Heart right ventricle (tissue), 16 donors: Measurements from ENCODE around the gene FSD1. TPM values are rescaled to one million over a fixed set of nuclear protein-coding genes. Genes with fewer than 3 reads are reported as not detected.

Experiments used
- ATAC-seq, 8 donors: fragments of 200-7000 bp; cut with Tn5 transposase; one replicate each; pipeline ENCODE4 v1.9.1; 2020; ENCODE audit warnings: mild to moderate bottlenecking in 8 of 8, moderate library complexity in 8 of 8, moderate number of reproducible peaks in 1 of 8
- DNase-seq, 2 donors: peaks; one replicate each; pipeline ENCODE4 v3.0.0-alpha.2; 2020
- H3K27ac ChIP-seq, 10 donors: fragments of 200-600 bp; sonication (generic) in 2 of 10; one replicate each; pipeline versions ENCODE4 v1.5.0 to v1.8.0; 2020 to 2022; ENCODE audit warnings: mild to moderate bottlenecking in 3 of 10
- H3K27me3 ChIP-seq, 7 donors: fragments of 200-600 bp; one replicate each; pipeline ENCODE4 v1.8.0; 2021 to 2022; ENCODE audit warnings: mild to moderate bottlenecking in 2 of 7
- H3K36me3 ChIP-seq, 9 donors: fragments of 200-600 bp; sonication (generic) in 1 of 9; one replicate each; pipeline versions ENCODE4 v1.5.0 to v1.8.0; 2020 to 2022; ENCODE audit warnings: mild to moderate bottlenecking in 2 of 9
- H3K4me1 ChIP-seq, 9 donors: fragments of 200-600 bp; sonication (generic) in 1 of 9; one replicate each; pipeline versions ENCODE4 v1.5.0 to v1.8.0; 2020 to 2022; ENCODE audit warnings: mild to moderate bottlenecking in 4 of 9
- H3K4me3 ChIP-seq, 10 donors: fragments of 200-600 bp; sonication (generic) in 2 of 10; one replicate each; pipeline versions ENCODE4 v1.5.0 to v1.8.0; 2020 to 2022; ENCODE audit warnings: mild to moderate bottlenecking in 7 of 10, moderate library complexity in 2 of 10
- H3K9me3 ChIP-seq, 11 donors: fragments of 200-600 bp in 10 of 11; sonication (generic) in 2 of 11; one replicate each; pipeline versions ENCODE4 v1.5.0 to v1.8.0; 2013 to 2022; ENCODE audit warnings: mild to moderate bottlenecking in 2 of 11, control low read depth in 1 of 11, moderate library complexity in 1 of 11
- WGBS, 2 donors: extraction: QIAGEN DNeasy Blood & Tissue Kit; methylation state at CpG; one replicate each; pipeline ENCODE4 v1.1.7; 2013; ENCODE audit warnings: inconsistent platforms in 1 of 2; 5-methylcytosine and 5-hydroxymethylcytosine counted together
- intact Hi-C, 10 donors: fragments of 100-400 bp; cut with DNase I; formaldehyde crosslinking; loops; one replicate each; pipeline versions ENCODE4 v1.11.1 to v1.14.2; 2022
- long read RNA-seq, 3 donors: library from polyadenylated mRNA; unstranded; transcript quantifications; one replicate each; pipeline ENCODE4 v2.0.0, GENCODE V29; 2020 to 2021
- polyA plus RNA-seq, 2 donors: library from polyadenylated mRNA; stranded (reverse); fragments of 200-250 nt; gene quantifications; one replicate each; pipeline ENCODE4 v1.2.3, GENCODE V29; 2013
- total RNA-seq, 10 donors: library from RNA; stranded (reverse); fragmentation: NEBNext Ultra II Directional in 3 of 10; extraction: Animal tissue kit (Norgen Biotek cat#: 25700) in 3 of 10; gene quantifications; one replicate each; pipeline versions ENCODE4 v1.2.1 to v1.2.4, GENCODE V29; 2021 to 2023
- TF ChIP-seq, protein P1 (sequence below), 9 donors: fragments of 200-600 bp; sonication (generic) in 2 of 9; IDR thresholded peaks; one replicate each; pipeline versions ENCODE4 v1.5.0 to v1.8.0; 2021 to 2022; ENCODE audit warnings: antibody characterized with exemption in 9 of 9, mild to moderate bottlenecking in 5 of 9, moderate library complexity in 1 of 9
- donor health status: Arrhythmogenic right ventricular cardiomyopathy.
- donor health status: ischemic (EF 13 %, LVEDD 7.1; RV severe dilation, severe dysfunction).
- donor health status: healthy with polysubstance abuse.
- donor health status: DM: no; HTN: yes; CAD: no.
- donor health status: DM: no; HTN: no; CAD: no.
- donor health status: ischemic (EF 25% LVEDD 6.9; RV normal size, moderate dysfunction).
- donor health status: ischemic (EF 25% LVEDD 5.7; RV mildly dilated, moderate dysfunction).
- donor health status: healthy.
- donor health status: DM: yes; HTN: yes; CAD: no.
- donor health status: Ischemic cardiomyopathy.
- donor health status: ischemic (EF 35%, LVEDD 5.7; RV mildly dilated, moderate dysfunction).
- donor health status: nonischemic (EF 11% LVEDD 7.7; RV severe dilation, severe dysfunction).
- donor health status: DM: yes; HTN: yes; CAD: no.
- donor health status: PGD.
- donor health status: ischemic (EF 29% LVEDD 5.4; RV normal size, mild dysfunction).
- donor health status: nonischemic (EF 23%, LVEDD 6.1; RV moderate dilation, normal function).

The FSD1 gene
- total RNA-seq, result under 1 TPM in 1 of 10 donors, not detected in 9; 0.25 TPM
- under 1 TPM in 1 of 2 donors, not detected in 1; 0.10 TPM for polyA plus RNA-seq
- long read RNA-seq, donor 1, result 0 reads
- long read RNA-seq, donor 2, result 0 reads
- long read RNA-seq, donor 3, result 0 reads

DNA sequence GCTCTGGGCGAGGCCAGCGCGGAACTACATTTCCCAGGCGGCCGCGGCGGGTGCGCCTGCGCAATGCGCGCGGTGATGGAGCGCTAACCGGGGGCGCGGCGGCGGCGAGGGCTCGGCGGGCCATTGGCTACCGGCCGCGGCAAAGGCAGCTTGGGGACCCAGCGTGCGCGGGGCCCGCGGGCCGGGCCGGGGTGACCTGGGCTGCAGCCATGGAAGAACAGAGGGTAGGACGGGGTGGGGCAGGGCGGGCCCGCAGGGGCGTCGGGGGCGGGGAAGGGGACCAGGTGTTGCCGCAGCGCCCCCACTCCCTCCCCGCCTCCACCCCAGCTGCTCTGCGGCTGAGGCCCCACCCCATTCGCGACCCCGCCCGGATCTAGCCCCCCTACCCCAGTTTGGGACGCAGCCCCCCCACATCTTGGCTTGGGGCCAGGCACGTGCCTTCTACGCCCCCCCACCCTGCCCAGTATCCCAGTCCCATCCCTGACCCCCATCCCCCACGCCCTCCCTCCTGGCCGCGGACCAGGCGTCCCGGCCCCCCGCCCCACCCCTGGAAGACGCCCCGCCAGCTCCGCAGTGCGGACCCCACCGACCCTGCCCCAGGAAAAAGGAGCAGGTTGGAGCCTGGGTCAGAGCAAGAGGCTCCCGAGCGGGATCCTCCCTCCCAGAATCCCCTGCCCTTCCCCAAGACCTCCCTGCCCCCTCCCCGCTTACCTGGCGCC, at the start of gene FSD1:
Gene FSD1, plus strand, starts transcription at position 61 of the 719 bp plus-strand sequence. Its CDS starts 149 bp downstream, at position 210.
- TF ChIP-seq, protein P1, sequence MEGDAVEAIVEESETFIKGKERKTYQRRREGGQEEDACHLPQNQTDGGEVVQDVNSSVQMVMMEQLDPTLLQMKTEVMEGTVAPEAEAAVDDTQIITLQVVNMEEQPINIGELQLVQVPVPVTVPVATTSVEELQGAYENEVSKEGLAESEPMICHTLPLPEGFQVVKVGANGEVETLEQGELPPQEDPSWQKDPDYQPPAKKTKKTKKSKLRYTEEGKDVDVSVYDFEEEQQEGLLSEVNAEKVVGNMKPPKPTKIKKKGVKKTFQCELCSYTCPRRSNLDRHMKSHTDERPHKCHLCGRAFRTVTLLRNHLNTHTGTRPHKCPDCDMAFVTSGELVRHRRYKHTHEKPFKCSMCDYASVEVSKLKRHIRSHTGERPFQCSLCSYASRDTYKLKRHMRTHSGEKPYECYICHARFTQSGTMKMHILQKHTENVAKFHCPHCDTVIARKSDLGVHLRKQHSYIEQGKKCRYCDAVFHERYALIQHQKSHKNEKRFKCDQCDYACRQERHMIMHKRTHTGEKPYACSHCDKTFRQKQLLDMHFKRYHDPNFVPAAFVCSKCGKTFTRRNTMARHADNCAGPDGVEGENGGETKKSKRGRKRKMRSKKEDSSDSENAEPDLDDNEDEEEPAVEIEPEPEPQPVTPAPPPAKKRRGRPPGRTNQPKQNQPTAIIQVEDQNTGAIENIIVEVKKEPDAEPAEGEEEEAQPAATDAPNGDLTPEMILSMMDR (IDR thresholded peaks at IDR 0.05), result no peak
- H3K4me3 ChIP-seq, result peak within 1 kb of the TSS in 4 of 10 donors; percentile 11 to 36 (median 16)
- peak in 1 of 2 donors; percentile 35 for DNase-seq
- intact Hi-C loops, result no loop called here
- peaks cover 0 to 30% (median 23%) of the 10 kb centered on the region in 7 donors for H3K27me3 ChIP-seq
- WGBS, 2 donors, result 5% methylated on average over 33 to 63 of the region's 63 CpGs
- H3K36me3 ChIP-seq, result no peaks in the 10 kb centered on the region
- no peak within 1 kb of the TSS for H3K27ac ChIP-seq
- ATAC-seq, result peak in 2 of 8 donors; percentile 48 to 63
- H3K9me3 ChIP-seq, result no peaks in the 10 kb centered on the region
- peaks cover 0 to 6% (median 0%) of the 10 kb centered on the region in 9 donors for H3K4me1 ChIP-seq

DNA sequence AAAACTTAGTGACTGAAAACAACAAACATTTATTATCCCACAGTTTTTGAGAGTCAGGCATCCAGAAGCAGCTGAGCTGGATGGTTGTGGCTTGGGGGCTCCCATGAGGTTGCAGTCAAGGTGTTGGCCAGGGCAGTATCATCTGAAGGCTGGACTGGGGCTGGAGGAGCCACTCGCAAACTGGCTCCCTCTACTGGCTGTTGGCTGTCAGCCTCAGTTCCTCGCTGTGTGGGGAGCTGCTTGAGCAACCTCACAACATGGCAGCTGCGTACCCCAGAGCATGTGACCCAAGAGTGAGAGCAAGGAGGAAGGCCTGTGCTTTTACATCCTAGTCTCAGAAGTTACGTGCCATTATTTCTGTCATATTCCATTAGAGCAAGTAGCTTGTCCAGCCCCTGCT, 47.8 kb upstream of the FSD1 start:
- H3K4me3 ChIP-seq, result no peak overlapping the region
- intact Hi-C loops, result no loop called here
- ATAC-seq (no peak), DNase-seq (no peak)
- peaks cover 0 to 27% (median 6%) of the 10 kb centered on the region in 11 donors for H3K9me3 ChIP-seq
- peaks cover 4 to 100% (median 72%) of the 10 kb centered on the region in 9 donors for H3K36me3 ChIP-seq
- no peaks in the 10 kb centered on the region for H3K27me3 ChIP-seq
- H3K27ac ChIP-seq, result no peak overlapping the region
- no peaks in the 10 kb centered on the region for H3K4me1 ChIP-seq
- 96 to 99% methylated on average over 4 of the region's 4 CpGs for WGBS, 2 donors
- TF ChIP-seq, protein P1 (IDR thresholded peaks at IDR 0.05), result no peak

DNA sequence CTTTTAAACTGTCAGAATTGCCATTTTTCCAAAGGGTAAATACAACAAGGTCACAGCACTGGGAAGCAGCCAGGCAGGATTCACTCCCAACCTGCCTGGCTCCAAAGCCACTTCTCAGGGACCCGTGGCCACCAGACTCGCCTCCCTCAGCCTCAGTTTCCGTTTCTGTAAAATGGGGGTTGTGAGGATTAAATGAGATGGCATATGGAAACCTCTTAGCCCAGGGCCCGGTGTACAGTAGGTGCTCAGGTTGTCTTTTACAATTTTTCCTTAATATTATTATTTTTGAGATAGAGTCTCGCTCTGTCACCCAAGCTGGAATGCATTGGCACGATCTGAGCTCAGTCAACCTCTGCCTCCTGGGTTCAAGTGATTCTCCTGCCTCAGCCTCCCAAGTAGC, 47.4 kb upstream of the FSD1 start:
- no peak for DNase-seq
- intact Hi-C loops, result no loop called here

DNA sequence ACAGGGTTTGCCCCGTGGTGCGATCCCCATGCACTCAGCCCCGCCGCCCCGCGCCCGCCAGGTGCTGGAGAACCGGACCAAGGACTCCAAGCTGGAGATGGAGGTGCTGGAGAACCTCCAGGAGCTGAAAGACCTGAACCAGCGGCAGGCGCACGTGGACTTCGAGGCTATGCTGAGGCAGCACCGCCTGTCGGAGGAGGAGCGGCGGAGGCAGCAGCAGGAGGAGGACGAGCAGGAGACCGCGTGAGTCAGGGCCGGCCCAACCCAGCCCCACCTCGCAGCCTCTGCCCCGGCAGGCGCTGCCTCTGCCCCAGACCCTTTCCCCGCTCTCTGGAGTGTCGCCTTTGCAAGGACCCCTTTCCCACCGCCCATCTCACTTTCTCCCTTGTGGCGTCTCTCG, 46.2 kb upstream of the FSD1 start:
- no peaks in the 10 kb centered on the region for H3K27me3 ChIP-seq
- WGBS, 2 donors, result 96 to 97% methylated on average over 26 to 28 of the region's 28 CpGs
- H3K27ac ChIP-seq, result no peak overlapping the region
- H3K4me1 ChIP-seq, result no peaks in the 10 kb centered on the region
- DNase-seq, result no peak
- H3K36me3 ChIP-seq, result peaks cover 4 to 100% (median 67%) of the 10 kb centered on the region in 9 donors
- no peak overlapping the region for H3K4me3 ChIP-seq
- TF ChIP-seq, protein P1 (IDR thresholded peaks at IDR 0.05), result no peak
- H3K9me3 ChIP-seq, result peaks cover 0 to 26% (median 6%) of the 10 kb centered on the region in 11 donors
- ATAC-seq, result peak in 1 of 8 donors; percentile 38
- intact Hi-C loops, result no loop called here

More for the DNA sequence above, 47.4 kb upstream of the FSD1 start:
- TF ChIP-seq, protein P1 (IDR thresholded peaks at IDR 0.05), result no peak
- Histone ChIP-seq H3K27me3 (no peaks in the 10 kb centered on the region), H3K4me3 (no peak overlapping the region), H3K27ac (no peak overlapping the region), H3K4me1 (no peaks in the 10 kb centered on the region), H3K36me3 (peaks cover 4 to 100% (median 70%) of the 10 kb centered on the region in 9 donors), H3K9me3 (peaks cover 0 to 27% (median 6%) of the 10 kb centered on the region in 11 donors)
- no peak for ATAC-seq
- 87 to 96% methylated on average over 6 of the region's 6 CpGs for WGBS, 2 donors
